Measurements from ENCODE around the gene PPP1R26.

Gene PPP1R26

GRCh38 chr9:135494791-135495559, 15.4 kb downstream of the PPP1R26 start:
- no peaks in the 10 kb centered on the region for H4K20me1 ChIP-seq
- H3K36me3 ChIP-seq: no peaks in the 10 kb centered on the region; the same call in 1 of the 2 replicates
- TF ChIP-seq Cebpa-rat (IDR thresholded peaks at IDR 0.05): no peak
- H3K9ac ChIP-seq: no peak overlapping the region
- peaks cover 10% of the 10 kb centered on the region for H3K4me1 ChIP-seq
- H3K27me3 ChIP-seq: no peaks in the 10 kb centered on the region
- H3K27ac ChIP-seq: no peak overlapping the region
- H3K4me2 ChIP-seq: no peak overlapping the region
- H3K9me3 ChIP-seq: no peaks in the 10 kb centered on the region
- H3K4me3 ChIP-seq: no peak overlapping the region

GRCh38 chr9:135498381-135499126, 19.0 kb downstream of the PPP1R26 start:
- Histone ChIP-seq H3K4me1 (peaks cover 20% of the 10 kb centered on the region), H3K9ac (no peak overlapping the region), H4K20me1 (peaks cover 28% of the 10 kb centered on the region), H3K27me3 (no peaks in the 10 kb centered on the region), H3K36me3 (peaks cover 21% of the 10 kb centered on the region), H3K9me3 (no peaks in the 10 kb centered on the region), H3K4me3 (no peak overlapping the region), H3K4me2 (peak overlapping the region; percentile 100), H3K27ac (no peak overlapping the region)
- no peak for TF ChIP-seq Cebpa-rat (IDR thresholded peaks at IDR 0.05)

- H3K27ac ChIP-seq: peak overlapping the region; percentile 95; the same call in 1 of the 2 replicates
Observed at GRCh38 chr9:135499326-135500070, 19.9 kb downstream of the PPP1R26 start.

GRCh38 chr9:135500071-135500524, 20.5 kb downstream of the PPP1R26 start:
- peak overlapping the region; percentile 100 for H3K4me2 ChIP-seq
- peak overlapping the region; percentile 97 for H3K9ac ChIP-seq
- H4K20me1 ChIP-seq: peaks cover 44% of the 10 kb centered on the region
- H3K27me3 ChIP-seq: no peaks in the 10 kb centered on the region
- H3K36me3 ChIP-seq: peaks cover 36% of the 10 kb centered on the region
- TF ChIP-seq Cebpa-rat (IDR thresholded peaks at IDR 0.05): no peak
- H3K4me1 ChIP-seq: peaks cover 20% of the 10 kb centered on the region
- H3K9me3 ChIP-seq: no peaks in the 10 kb centered on the region
- H3K27ac ChIP-seq: peak overlapping the region; percentile 95; the same call in 1 of the 2 replicates
- H3K4me3 ChIP-seq: peak overlapping the region; percentile 98

More at GRCh38 chr9:135499326-135500070, 19.9 kb downstream of the PPP1R26 start:
- Histone ChIP-seq H3K4me3 (peak overlapping the region; percentile 98), H3K9me3 (no peaks in the 10 kb centered on the region), H3K36me3 (peaks cover 30% of the 10 kb centered on the region), H3K27me3 (no peaks in the 10 kb centered on the region), H3K4me1 (peaks cover 20% of the 10 kb centered on the region), H3K9ac (peak overlapping the region; percentile 97), H3K4me2 (peak overlapping the region; percentile 100), H4K20me1 (peaks cover 38% of the 10 kb centered on the region)
- no peak for TF ChIP-seq Cebpa-rat (IDR thresholded peaks at IDR 0.05)

- H3K4me2 ChIP-seq: peak within 1 kb of the TSS; percentile 100
Observed at GRCh38 chr9:135500525-135501260, 21.1 kb downstream of the PPP1R26 start, which contains the start of gene MRPS2. Gene MRPS2 (plus strand): TSS chr9:135500682. CDS start chr9:135500711, 29 bp downstream.

GRCh38 chr9:135501261-135502167, 21.9 kb downstream of the PPP1R26 start:
- peak overlapping the region; percentile 100 for H3K4me2 ChIP-seq
- H3K27me3 ChIP-seq: no peaks in the 10 kb centered on the region
- H3K36me3 ChIP-seq: peaks cover 47% of the 10 kb centered on the region
- H3K4me3 ChIP-seq: peak overlapping the region; percentile 98
- H4K20me1 ChIP-seq: peaks cover 53% of the 10 kb centered on the region
- H3K9me3 ChIP-seq: no peaks in the 10 kb centered on the region
- peak overlapping the region; percentile 97 for H3K9ac ChIP-seq
- H3K4me1 ChIP-seq: peaks cover 20% of the 10 kb centered on the region
- no peak for TF ChIP-seq Cebpa-rat (IDR thresholded peaks at IDR 0.05)
- peak overlapping the region; percentile 95 for H3K27ac ChIP-seq

More at GRCh38 chr9:135500525-135501260, 21.1 kb downstream of the PPP1R26 start, which contains the start of gene MRPS2:
- H3K9ac ChIP-seq: peak within 1 kb of the TSS; percentile 97
- H3K4me3 ChIP-seq: peak within 1 kb of the TSS; percentile 98
- no peaks in the 10 kb centered on the region for H3K9me3 ChIP-seq
- H3K27me3 ChIP-seq: no peaks in the 10 kb centered on the region
- H3K4me1 ChIP-seq: peaks cover 20% of the 10 kb centered on the region
- H3K36me3 ChIP-seq: peaks cover 42% of the 10 kb centered on the region
- peaks cover 50% of the 10 kb centered on the region for H4K20me1 ChIP-seq
- H3K27ac ChIP-seq: peak within 1 kb of the TSS; percentile 95
- TF ChIP-seq Cebpa-rat (IDR thresholded peaks at IDR 0.05): no peak

- Histone ChIP-seq H3K9me3 (no peaks in the 10 kb centered on the region), H3K4me2 (peak overlapping the region; percentile 100), H3K4me3 (peak overlapping the region; percentile 98), H3K27me3 (no peaks in the 10 kb centered on the region), H4K20me1 (peaks cover 53% of the 10 kb centered on the region), H3K4me1 (peaks cover 20% of the 10 kb centered on the region), H3K36me3 (peaks cover 47% of the 10 kb centered on the region), H3K27ac (peak overlapping the region; percentile 95; the same call in 1 of the 2 replicates), H3K9ac (peak overlapping the region; percentile 97; the same call in 1 of the 2 replicates)
- no peak for TF ChIP-seq Cebpa-rat (IDR thresholded peaks at IDR 0.05)
Observed at GRCh38 chr9:135502168-135502872, 22.7 kb downstream of the PPP1R26 start.

Measured in BLaER1 (cell line).